GM12891 (cell line): ENCODE data around the gene JAM3.

Experiments used
- DNase-seq: peaks from one replicate; pipeline ENCODE4 v3.0.0; 2011; ENCODE audit warnings: low spot score; ENCODE audit not compliant: insufficient read length
- FAIRE-seq: peaks from 2 replicates; lab custom pipeline; 2011; peaks lifted over from hg19 to GRCh38; lab: Jason Lieb, UNC
- PAX5 ChIP-seq: IDR thresholded peaks from 2 replicates; pipeline ENCODE4 v1.6.1; 2011; ENCODE audit warnings: low read length, moderate library complexity, mild to moderate bottlenecking; ENCODE audit not compliant: insufficient read depth, severe bottlenecking
- POLR2A ChIP-seq: IDR thresholded peaks from 2 replicates; pipeline ENCODE4 v1.6.1; 2011; ENCODE audit warnings: low read depth, low read length, control low read depth
- POLR2AphosphoS5 ChIP-seq: IDR thresholded peaks from 2 replicates; pipeline ENCODE4 v1.6.1; 2011; ENCODE audit warnings: low read depth, low read length, control low read depth
- POU2F2 ChIP-seq: IDR thresholded peaks from 2 replicates; pipeline ENCODE4 v1.6.1; 2011; ENCODE audit warnings: low read depth, mild to moderate bottlenecking, control low read depth, low read length, moderate library complexity
- SPI1 ChIP-seq: IDR thresholded peaks from 2 replicates; pipeline ENCODE4 v1.6.1; 2011; ENCODE audit warnings: low read depth, low read length, control low read depth
- TAF1 ChIP-seq: IDR thresholded peaks from 2 replicates; pipeline ENCODE4 v1.6.1; 2011; ENCODE audit warnings: low read depth, low read length, control low read depth

The JAM3 gene

GRCh38 chr11:134055029-134055428, 13.8 kb upstream of the JAM3 start:
- FAIRE-seq (no peak), DNase-seq (no peak)
- TF ChIP-seq POLR2AphosphoS5, result no peak
- no peak for TF ChIP-seq TAF1
- TF ChIP-seq POU2F2, result no peak
- TF ChIP-seq SPI1, result no peak
- no peak for TF ChIP-seq POLR2A
- TF ChIP-seq PAX5, result no peak

- no peak for DNase-seq
- no peak for TF ChIP-seq POLR2A
- no peak for TF ChIP-seq SPI1
- no peak for TF ChIP-seq TAF1
- no peak for TF ChIP-seq POLR2AphosphoS5
- no peak for TF ChIP-seq PAX5
- TF ChIP-seq POU2F2, result no peak
- no peak for FAIRE-seq
These were observed 8.6 kb upstream of the JAM3 start for GRCh38 chr11:134060316-134060715.

- TF ChIP-seq POU2F2, result no peak
- TF ChIP-seq POLR2AphosphoS5, result no peak
- TF ChIP-seq TAF1, result no peak
- TF ChIP-seq POLR2A, result no peak
- no peak for TF ChIP-seq SPI1
- TF ChIP-seq PAX5, result no peak
- DNase-seq (no peak), FAIRE-seq (no peak)
These were observed 6.4 kb upstream of the JAM3 start for GRCh38 chr11:134062265-134063123.

GRCh38 chr11:134063124-134063495, 5.8 kb upstream of the JAM3 start:
- no peak for TF ChIP-seq POU2F2
- no peak for TF ChIP-seq PAX5
- no peak for TF ChIP-seq POLR2A

GRCh38 chr11:134063991-134064747, 4.7 kb upstream of the JAM3 start:
- TF ChIP-seq PAX5, result no peak
- no peak for TF ChIP-seq POLR2A
- no peak for TF ChIP-seq TAF1
- TF ChIP-seq POU2F2, result no peak
- no peak for TF ChIP-seq SPI1
- TF ChIP-seq POLR2AphosphoS5, result no peak
- FAIRE-seq, result no peak

More at GRCh38 chr11:134063124-134063495, 5.8 kb upstream of the JAM3 start:
- DNase-seq, result no peak
- FAIRE-seq, result no peak

GRCh38 chr11:134065381-134065780, 3.5 kb upstream of the JAM3 start:
- no peak for DNase-seq
- TF ChIP-seq SPI1, result no peak
- TF ChIP-seq TAF1, result no peak
- no peak for TF ChIP-seq POU2F2
- no peak for TF ChIP-seq PAX5
- no peak for TF ChIP-seq POLR2AphosphoS5
- TF ChIP-seq POLR2A, result no peak

More at GRCh38 chr11:134063991-134064747, 4.7 kb upstream of the JAM3 start:
- DNase-seq, result no peak

GRCh38 chr11:134066943-134067885, 1.7 kb upstream of the JAM3 start:
- no peak for TF ChIP-seq TAF1

More at GRCh38 chr11:134065381-134065780, 3.5 kb upstream of the JAM3 start:
- FAIRE-seq, result no peak

GRCh38 chr11:134069426-134070341, 812 bp downstream of the JAM3 start:
- FAIRE-seq (no peak), DNase-seq (no peak)
- no peak for TF ChIP-seq POU2F2
- no peak for TF ChIP-seq POLR2A
- TF ChIP-seq POLR2AphosphoS5, result no peak
- no peak for TF ChIP-seq PAX5
- TF ChIP-seq TAF1, result no peak

More at GRCh38 chr11:134066943-134067885, 1.7 kb upstream of the JAM3 start:
- DNase-seq, result no peak
- FAIRE-seq, result no peak
